A549 (cell line): ENCODE data around the gene TRIM47.
"Not testable (repeated sequence)": the region's sequence is repeated elsewhere in the genome, so short reads cannot be mapped to it uniquely, and the experiment has no call there.

ENCODE experiments used
- CTCF ChIP-seq: fragments of >200 bp; sonication (Bioruptor Twin); formaldehyde crosslinking; IDR thresholded peaks from 3 replicates; pipeline ENCODE4 v1.5.1; 2016
- EHF ChIP-seq: fragments of 250-450 bp; sonication (Bioruptor Pico); IDR thresholded peaks from 2 replicates; pipeline ENCODE4 v1.5.0; 2020; ENCODE audit warnings: mild to moderate bottlenecking
- JUN ChIP-seq, 2 experiments: fragments of >200 bp; sonication (Bioruptor Twin); formaldehyde crosslinking; IDR thresholded peaks; 2 replicates in 1 of 2; 3 replicates in 1 of 2; pipeline ENCODE4 v1.6.1; 2016 to 2017
- PBX3 ChIP-seq: IDR thresholded peaks from 2 replicates; pipeline ENCODE4 v1.6.1; 2012
- POLR2AphosphoS2 ChIP-seq: conservative IDR thresholded peaks from 2 replicates; pipeline ENCODE4 v1.6.1; 2012; ENCODE audit warnings: low read length, improper control_type of control experiment, inconsistent platforms
- RCOR1 ChIP-seq: fragments of 150-350 bp; IDR thresholded peaks from 2 replicates; pipeline ENCODE4 v1.6.1; 2014; ENCODE audit warnings: antibody characterized with exemption, low read length, low read depth
- REST ChIP-seq: fragments of 200-600 bp; sonication (generic); IDR thresholded peaks from 2 replicates; pipeline ENCODE4 v1.6.1; 2016; ENCODE audit warnings: antibody characterized with exemption, mild to moderate bottlenecking, moderate library complexity

- not testable (repeated sequence) for TF ChIP-seq JUN (IDR thresholded peaks at IDR 0.05); POLR2AphosphoS2; EHF (CRISPR knock-in tag); REST; RCOR1; CTCF; PBX3
These were observed 19.0 kb downstream of the TRIM47 start for GRCh38 chr17:75859358-75859757.
